HUES48 (cell line): Measurements from ENCODE around the gene CYP8B1.
A peak's percentile ranks its signal among the peaks of the same experiment; 100 is the strongest.

Experiments
- H3K27ac ChIP-seq: one replicate; pipeline ENCODE4 v1.7.0; 2013; ENCODE audit warnings: low read depth, low read length, inconsistent platforms
- H3K27me3 ChIP-seq: 2 replicates; pipeline ENCODE4 v1.6.1; 2013; ENCODE audit warnings: mild to moderate bottlenecking, low read length; ENCODE audit not compliant: control insufficient read depth, insufficient read depth
- H3K36me3 ChIP-seq: 2 replicates; pipeline ENCODE4 v1.6.1; 2013; ENCODE audit warnings: low read length; ENCODE audit not compliant: control insufficient read depth, insufficient read depth
- H3K4me1 ChIP-seq: 2 replicates; pipeline ENCODE4 v1.6.1; 2013; ENCODE audit warnings: mild to moderate bottlenecking, low read length; ENCODE audit not compliant: control insufficient read depth, insufficient read depth
- H3K4me3 ChIP-seq: 2 replicates; pipeline ENCODE4 v1.5.1; 2013; ENCODE audit warnings: mild to moderate bottlenecking, low read depth, low read length
- H3K9ac ChIP-seq: 2 replicates; pipeline ENCODE4 v1.6.1; 2013; ENCODE audit warnings: mild to moderate bottlenecking, low read depth, low read length, moderate library complexity
- H3K9me3 ChIP-seq: 2 replicates; pipeline ENCODE4 v1.6.1; 2013; ENCODE audit warnings: low read length; ENCODE audit not compliant: control insufficient read depth, insufficient read depth

The CYP8B1 gene

GRCh38 chr3:42901073-42901415, 25.4 kb upstream of the CYP8B1 start:
- Histone ChIP-seq H3K27me3 (no peaks in the 10 kb centered on the region), H3K4me3 (no peak overlapping the region), H3K9me3 (no peaks in the 10 kb centered on the region; the same call in 1 of the 2 replicates), H3K27ac (no peak overlapping the region), H3K36me3 (no peaks in the 10 kb centered on the region), H3K9ac (no peak overlapping the region), H3K4me1 (0 out of 2 replicates have a peak, but pooled peaks cover 1% of the 10 kb centered on the region)

GRCh38 chr3:42900226-42901072, 24.8 kb upstream of the CYP8B1 start:
- H3K36me3 ChIP-seq = no peaks in the 10 kb centered on the region
- H3K9me3 ChIP-seq = no peaks in the 10 kb centered on the region; the same call in 1 of the 2 replicates
- no peak overlapping the region for H3K27ac ChIP-seq
- 0 out of 2 replicates have a peak, but pooled peaks cover 6% of the 10 kb centered on the region for H3K4me1 ChIP-seq
- no peak overlapping the region for H3K9ac ChIP-seq
- H3K27me3 ChIP-seq = no peaks in the 10 kb centered on the region
- H3K4me3 ChIP-seq = no peak overlapping the region

DNA sequence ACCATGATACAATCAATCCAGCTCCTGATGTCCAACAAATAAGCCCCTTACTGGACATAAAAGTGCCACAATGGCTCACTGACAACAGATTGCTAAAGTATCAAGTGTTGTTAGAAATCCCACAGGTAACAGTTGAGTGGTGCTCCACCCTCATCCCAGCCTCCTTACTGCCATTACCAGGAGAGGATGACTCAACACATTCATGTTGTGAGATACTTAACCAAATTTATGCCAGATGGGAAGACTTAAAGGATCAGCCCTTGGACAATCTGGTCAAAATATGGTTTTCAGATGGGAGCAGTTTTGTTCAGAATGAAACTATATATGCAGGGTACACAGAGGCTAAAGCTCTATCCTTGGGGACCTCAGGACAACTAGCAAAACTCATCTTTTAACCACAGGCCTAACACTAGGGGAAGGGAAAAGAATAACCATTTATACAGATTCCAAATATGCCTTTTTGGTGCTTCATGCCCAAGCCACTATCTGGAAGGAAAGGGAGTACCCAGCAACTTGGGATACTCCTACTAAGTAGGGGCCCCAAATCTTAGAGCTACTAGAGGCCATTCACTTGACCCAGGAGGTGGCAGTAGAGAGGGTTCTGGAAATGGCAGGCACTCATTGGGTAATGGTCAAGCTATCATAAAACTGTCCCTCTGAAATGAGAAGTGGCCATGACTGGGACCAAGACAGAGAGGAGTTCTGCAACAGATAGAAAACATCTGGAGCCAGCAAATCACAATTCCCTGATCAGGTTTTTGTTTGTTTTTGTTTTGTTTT, 23.4 kb upstream of the CYP8B1 start:
- no peaks in the 10 kb centered on the region for H3K9me3 ChIP-seq

GRCh38 chr3:42895580-42895868, 19.8 kb upstream of the CYP8B1 start:
- no peaks in the 10 kb centered on the region for H3K9me3 ChIP-seq
- H3K9ac ChIP-seq = no peak overlapping the region
- H3K4me3 ChIP-seq = no peak overlapping the region
- H3K4me1 ChIP-seq = peaks cover 28% of the 10 kb centered on the region
- no peak overlapping the region for H3K27ac ChIP-seq
- H3K27me3 ChIP-seq = no peaks in the 10 kb centered on the region
- no peaks in the 10 kb centered on the region for H3K36me3 ChIP-seq

More for the DNA sequence above, 23.4 kb upstream of the CYP8B1 start:
- H3K27me3 ChIP-seq = no peaks in the 10 kb centered on the region
- no peak overlapping the region for H3K27ac ChIP-seq
- H3K36me3 ChIP-seq = no peaks in the 10 kb centered on the region
- H3K4me3 ChIP-seq = no peak overlapping the region
- peaks cover 12% of the 10 kb centered on the region; the same call in 1 of the 2 replicates for H3K4me1 ChIP-seq
- H3K9ac ChIP-seq = no peak overlapping the region

- Histone ChIP-seq H3K4me3 (no peak overlapping the region), H3K4me1 (peaks cover 32% of the 10 kb centered on the region), H3K9ac (no peak overlapping the region), H3K27ac (no peak overlapping the region), H3K36me3 (no peaks in the 10 kb centered on the region), H3K27me3 (no peaks in the 10 kb centered on the region), H3K9me3 (no peaks in the 10 kb centered on the region)
Measured at GRCh38 chr3:42894698-42895579, 19.3 kb upstream of the CYP8B1 start.

GRCh38 chr3:42892807-42893206, 17.1 kb upstream of the CYP8B1 start:
- no peak overlapping the region for H3K4me3 ChIP-seq
- peaks cover 36% of the 10 kb centered on the region for H3K4me1 ChIP-seq
- no peaks in the 10 kb centered on the region for H3K36me3 ChIP-seq
- H3K9me3 ChIP-seq = no peaks in the 10 kb centered on the region
- H3K27me3 ChIP-seq = no peaks in the 10 kb centered on the region
- no peak overlapping the region for H3K27ac ChIP-seq
- no peak overlapping the region for H3K9ac ChIP-seq

DNA sequence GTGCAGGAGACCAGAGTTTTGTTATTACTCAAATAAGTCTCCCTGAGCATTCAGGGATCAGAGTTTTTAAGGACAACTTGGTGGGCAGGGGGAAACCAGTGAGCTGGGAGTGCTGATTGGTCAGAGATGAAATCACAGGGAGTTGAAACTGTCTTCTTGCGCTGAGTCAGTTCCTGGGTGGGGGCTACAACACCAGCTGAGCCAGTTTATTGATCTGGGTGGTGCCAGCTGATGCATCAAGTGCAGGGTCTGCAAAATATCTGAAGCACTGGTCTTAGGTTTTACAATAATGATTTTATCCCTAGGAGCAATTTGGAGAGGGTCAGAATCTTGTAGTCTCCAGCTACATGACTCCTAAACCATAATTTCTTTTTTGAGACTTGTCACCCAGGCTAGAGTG, 16.5 kb upstream of the CYP8B1 start:
- Histone ChIP-seq H3K36me3 (no peaks in the 10 kb centered on the region), H3K4me3 (no peak overlapping the region), H3K27ac (peak overlapping the region; percentile 85), H3K9me3 (no peaks in the 10 kb centered on the region), H3K9ac (peak overlapping the region; percentile 60; the same call in 1 of the 2 replicates), H3K4me1 (peaks cover 36% of the 10 kb centered on the region), H3K27me3 (no peaks in the 10 kb centered on the region)

- Histone ChIP-seq H3K9me3 (no peaks in the 10 kb centered on the region), H3K27me3 (no peaks in the 10 kb centered on the region), H3K9ac (peak overlapping the region; percentile 63), H3K4me3 (peak overlapping the region; percentile 22; the same call in 1 of the 2 replicates), H3K27ac (peak overlapping the region; percentile 85), H3K36me3 (no peaks in the 10 kb centered on the region), H3K4me1 (peaks cover 40% of the 10 kb centered on the region)
Measured at GRCh38 chr3:42891042-42891441, 15.4 kb upstream of the CYP8B1 start.

GRCh38 chr3:42887084-42887483, 11.4 kb upstream of the CYP8B1 start:
- H3K4me1 ChIP-seq = peaks cover 27% of the 10 kb centered on the region
- no peak overlapping the region for H3K4me3 ChIP-seq
- no peaks in the 10 kb centered on the region for H3K36me3 ChIP-seq
- no peak overlapping the region for H3K27ac ChIP-seq
- H3K27me3 ChIP-seq = no peaks in the 10 kb centered on the region
- no peaks in the 10 kb centered on the region for H3K9me3 ChIP-seq
- H3K9ac ChIP-seq = no peak overlapping the region

DNA sequence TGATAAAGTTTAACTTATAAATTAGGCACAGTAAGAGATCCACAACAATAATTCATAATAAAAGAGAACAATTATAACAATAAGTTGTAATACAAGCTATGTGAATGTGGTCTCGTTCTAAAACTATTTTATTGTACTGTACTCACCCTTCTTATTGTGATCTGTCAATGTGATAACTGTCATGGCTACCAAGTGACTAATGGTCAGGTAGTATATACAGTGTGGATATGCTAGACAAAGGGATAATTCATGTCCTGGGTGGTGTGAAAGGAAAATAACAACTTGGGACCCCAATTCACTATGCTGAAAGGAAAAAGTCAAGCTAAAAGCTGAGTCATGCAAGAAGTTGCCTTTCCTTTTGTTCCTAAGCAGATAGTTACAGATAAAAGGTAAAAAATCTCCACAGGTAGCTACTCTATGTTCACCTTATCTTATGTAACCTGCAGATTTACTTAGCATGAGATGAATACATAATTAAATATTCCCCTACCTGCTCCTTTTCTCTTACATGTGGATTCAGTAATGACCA, 10.7 kb upstream of the CYP8B1 start:
- no peak overlapping the region for H3K9ac ChIP-seq
- peaks cover 25% of the 10 kb centered on the region for H3K4me1 ChIP-seq
- no peak overlapping the region for H3K4me3 ChIP-seq
- no peaks in the 10 kb centered on the region for H3K9me3 ChIP-seq
- H3K27me3 ChIP-seq = no peaks in the 10 kb centered on the region
- H3K27ac ChIP-seq = no peak overlapping the region
- no peaks in the 10 kb centered on the region for H3K36me3 ChIP-seq
